ENCODE measurements around the gene GNB1L.

Gene GNB1L

DNA sequence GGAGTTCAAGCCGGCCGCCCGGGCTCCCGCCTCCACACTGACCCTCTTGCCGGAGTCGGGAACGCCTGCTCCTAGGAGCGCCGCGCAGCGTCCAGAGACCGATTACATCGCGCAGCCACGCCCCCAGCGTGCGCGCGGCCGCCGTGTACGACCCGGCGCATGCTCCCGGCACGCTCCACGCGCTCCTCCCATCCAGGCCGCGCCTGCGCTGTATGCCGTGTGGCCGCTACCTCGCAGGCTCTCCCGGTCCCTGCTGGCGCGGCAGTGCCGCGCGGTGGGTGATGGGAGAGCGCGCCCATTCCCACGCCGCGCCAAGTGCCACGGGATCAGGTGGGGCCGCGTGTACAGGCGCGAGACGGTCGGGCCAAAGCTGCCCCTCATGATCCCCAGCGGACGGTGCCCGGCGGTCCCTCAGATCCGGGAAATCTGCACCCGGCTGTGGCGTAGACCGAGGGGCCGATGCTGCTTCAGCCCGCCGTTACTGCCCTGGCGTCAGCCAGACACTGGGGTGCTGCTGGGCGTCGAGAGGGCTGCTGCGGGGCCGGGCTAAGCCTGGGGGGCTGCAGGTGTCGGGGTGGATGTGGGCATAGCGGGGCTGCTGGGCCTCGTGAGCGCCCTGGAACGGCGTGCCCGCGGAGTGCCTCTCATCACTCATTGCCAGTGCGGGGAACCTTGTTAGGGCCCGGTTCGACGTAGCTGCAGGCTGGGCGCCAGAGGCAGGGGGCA lies at the start of gene GNB1L, which contains the start of gene RTL10:
Gene GNB1L (minus strand): TSS at position 97 of the 726 bp plus-strand sequence. CDS start 33,519 bp downstream, outside the sequence.
Gene RTL10 (minus strand): TSS at position 97 of the 726 bp plus-strand sequence. CDS start 2,613 bp downstream, outside the sequence.
- peak; percentile 92 for DNase-seq (ENCODE audit: low read depth)

GRCh38 chr22:19904174-19904856 lies 49.6 kb upstream of the GNB1L start:
- no peak for DNase-seq (ENCODE audit: low read depth)

DNA sequence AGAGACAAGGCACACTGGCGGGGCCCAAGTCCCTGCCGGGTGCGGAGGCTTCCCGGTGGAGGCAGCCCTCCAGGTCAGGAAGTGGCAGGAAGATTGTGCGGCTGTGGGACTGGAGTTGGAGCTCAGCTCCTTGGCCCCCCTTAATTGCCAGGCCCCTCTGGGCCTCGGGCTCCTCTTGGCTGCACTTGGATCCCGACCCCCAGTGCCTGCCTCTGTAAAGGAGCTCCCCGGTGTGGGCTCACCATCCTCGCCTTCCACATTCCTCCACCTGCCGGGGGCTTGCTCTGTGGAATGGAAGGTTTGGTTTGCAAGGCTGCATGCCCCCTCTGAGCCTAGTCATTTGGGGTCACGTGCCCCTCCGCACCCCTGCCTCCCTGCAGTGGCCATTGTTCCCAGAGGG lies 48.8 kb upstream of the GNB1L start:
- DNase-seq (ENCODE audit: low read depth): no peak

- DNase-seq (ENCODE audit: low read depth): no peak
Observed at GRCh38 chr22:19903031-19903430, 48.4 kb upstream of the GNB1L start.

- no peak for DNase-seq (ENCODE audit: low read depth)
Observed at GRCh38 chr22:19902245-19902715, 47.6 kb upstream of the GNB1L start.

DNA sequence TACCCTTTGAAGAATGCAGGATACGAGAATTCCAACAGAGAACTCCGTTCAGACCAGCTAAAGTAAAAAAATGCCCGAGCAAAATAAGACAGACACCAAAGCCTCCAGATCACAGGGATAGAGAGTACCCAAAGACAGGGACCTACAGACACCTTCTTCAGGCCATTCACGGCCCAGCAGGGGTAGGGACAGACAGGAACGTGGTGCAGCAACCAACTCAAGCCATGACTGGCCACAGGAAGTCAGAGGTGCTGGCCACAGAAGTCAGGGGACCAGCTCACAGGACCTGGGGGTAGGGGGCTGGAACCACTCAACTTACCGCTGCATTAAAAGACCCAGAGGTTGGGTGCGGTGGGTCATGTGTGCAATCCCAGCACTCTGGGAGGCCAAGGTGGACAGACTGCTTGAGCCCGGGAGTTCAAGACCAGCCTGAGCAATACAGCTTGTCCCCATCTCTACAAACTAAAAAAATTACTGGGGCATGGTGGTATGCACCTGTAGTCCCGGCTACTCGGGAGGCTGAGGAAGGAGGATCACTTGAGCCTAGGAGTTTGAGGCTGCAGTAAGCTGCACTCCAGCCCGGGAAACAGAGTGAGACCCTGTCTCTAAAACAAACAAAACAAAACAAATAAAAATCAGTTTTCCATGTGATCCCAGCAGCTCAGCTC lies 47.0 kb upstream of the GNB1L start:
- no peak for DNase-seq (ENCODE audit: low read depth)

DNA sequence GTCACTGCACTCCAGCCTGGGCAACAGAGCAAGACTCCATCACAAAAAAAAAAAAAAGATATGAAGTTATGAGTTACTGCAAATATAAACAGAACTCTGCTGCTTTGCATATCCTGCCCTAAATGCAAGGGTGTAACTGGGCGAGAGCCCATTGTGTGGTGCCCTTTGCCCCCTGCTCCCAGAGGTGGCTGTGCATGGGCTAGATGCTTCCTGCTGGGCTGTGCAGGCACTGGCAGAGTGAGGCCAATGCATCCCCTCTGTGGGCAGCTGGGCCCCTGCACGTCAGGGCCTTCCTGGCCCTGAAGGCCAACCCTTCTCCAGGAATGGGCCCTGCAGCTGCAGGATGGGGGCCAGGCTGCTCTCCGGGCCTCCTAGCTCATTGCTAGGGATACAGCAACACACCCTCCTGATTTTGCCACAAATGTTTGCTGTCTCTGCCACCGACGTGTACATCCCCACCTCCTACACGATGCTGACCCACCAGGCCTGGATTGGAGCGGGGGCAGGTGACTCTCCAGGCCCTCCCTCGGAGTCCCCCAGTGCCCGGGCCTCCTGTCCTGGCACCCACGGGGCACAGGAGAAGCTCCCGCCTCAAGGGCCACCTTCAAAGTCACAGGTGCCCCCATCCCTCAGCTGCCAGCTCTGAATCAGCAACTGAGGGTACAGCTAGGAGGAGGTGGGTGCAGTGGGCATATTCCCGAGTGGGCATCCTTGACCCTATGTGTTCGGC lies 46.2 kb upstream of the GNB1L start:
- DNase-seq (ENCODE audit: low read depth): no peak

DNA sequence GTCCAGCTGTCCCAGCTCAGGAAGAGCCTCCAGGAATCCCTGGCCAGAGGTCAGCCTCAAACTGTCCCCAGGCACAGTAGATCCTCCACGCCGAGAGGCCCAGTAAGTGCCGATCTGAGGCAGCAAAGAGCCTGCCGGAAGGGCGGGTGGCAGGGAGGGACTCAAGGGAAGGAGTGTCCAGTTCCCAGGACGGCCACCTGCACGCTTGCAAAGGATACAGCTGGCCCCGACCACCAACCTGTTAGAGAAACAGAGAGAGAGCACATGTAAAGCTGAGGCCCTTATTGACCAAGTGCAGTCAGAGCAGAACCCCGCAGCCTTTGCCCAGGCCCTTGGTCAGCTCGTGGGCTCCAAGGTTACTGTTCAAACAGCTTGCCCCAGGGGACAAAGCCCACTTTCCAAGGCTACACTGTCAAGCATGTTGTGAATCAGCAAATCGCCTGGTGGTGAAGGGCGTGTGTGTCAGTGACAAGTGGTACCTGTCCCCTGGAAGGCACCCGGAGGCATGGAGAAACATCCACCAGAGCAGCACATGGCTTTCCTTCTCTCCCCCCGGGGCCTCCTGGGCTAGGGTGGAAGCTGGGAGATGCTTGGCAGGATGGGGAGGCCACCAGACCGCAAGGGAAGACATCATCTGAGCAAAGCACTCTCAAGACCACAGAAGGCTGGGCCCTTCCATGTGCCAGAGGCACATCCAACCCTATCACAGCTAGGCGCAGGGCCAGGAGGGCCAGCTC lies 44.3 kb upstream of the GNB1L start:
- DNase-seq (ENCODE audit: low read depth): no peak

- no peak for DNase-seq (ENCODE audit: low read depth)
Observed at GRCh38 chr22:19898145-19898544, 43.5 kb upstream of the GNB1L start.

DNA sequence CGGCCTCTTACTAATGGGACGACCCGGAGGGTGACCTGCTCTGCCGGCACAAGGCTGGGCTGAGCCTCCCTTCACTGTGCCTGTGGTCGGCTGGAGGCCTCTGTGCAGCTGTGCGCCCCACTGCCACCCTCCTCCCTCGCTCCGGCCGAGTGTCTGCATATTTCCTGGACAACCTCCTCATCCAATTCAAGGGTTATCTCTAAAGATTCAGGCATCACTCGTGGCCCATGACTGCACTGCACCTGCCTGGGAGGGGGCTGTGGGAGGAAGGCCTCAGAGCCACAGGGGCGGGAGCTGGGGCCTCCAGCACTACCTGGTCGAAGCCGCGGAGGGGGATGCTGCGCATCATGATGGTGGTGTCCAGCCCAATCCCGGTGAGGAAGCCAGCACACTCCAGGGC lies 43.1 kb upstream of the GNB1L start:
- DNase-seq (ENCODE audit: low read depth): no peak

- DNase-seq (ENCODE audit: low read depth): no peak
Observed at GRCh38 chr22:19896665-19897355, 42.1 kb upstream of the GNB1L start.

DNA sequence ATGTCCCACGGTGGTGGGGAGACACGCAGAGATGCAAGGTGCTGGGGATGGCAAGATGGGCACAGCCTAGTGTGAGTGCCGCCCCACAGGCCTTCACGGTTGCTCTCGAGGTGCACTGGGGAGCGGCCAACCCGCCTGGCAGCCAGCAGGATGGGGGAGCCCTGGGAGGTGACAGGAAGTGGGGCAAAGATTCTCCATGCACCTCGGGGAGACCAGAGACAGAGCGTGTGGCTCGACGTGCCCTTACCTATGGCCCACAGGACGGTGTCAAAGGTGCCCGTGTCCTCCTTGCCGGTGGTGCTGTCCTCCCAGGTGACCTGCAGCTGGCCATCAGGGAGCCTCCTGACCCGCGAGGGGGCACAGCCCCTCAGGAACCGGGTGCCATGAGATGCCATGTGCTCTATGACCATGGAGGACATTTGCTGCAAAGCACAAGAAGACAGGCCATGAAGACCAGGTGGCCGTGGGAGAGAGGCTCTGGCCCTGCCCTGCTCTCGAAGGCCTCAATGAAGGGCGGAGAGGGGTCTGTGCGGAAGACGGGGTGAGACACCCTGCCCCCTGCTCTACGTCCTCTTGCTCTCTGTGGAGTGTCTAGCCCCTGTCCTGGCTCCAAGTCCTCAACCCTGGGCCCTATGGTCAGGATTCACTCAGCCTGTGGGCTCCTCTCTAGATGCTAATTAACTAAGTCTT lies 40.6 kb upstream of the GNB1L start:
- DNase-seq (ENCODE audit: low read depth): no peak

DNA sequence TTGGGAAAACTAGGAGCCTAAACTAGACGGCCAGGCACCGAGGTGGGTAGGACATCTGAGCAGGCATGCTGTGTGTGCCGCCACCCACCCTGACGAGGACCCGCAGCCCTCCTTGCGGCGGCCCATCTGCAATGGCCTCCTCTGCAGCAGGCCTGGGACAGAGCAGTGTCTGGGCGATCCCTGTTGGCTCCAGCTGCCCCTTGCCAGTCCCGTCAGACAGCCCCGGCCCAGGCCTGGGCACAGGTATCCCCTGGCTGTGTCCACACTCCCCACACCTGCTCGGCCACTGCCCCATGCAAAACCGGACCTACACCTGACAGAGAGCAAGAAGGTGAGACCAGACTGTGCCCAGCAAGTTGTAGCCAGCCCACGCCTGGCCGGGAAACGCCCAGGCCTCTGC lies 38.7 kb upstream of the GNB1L start:
- DNase-seq (ENCODE audit: low read depth): no peak

GRCh38 chr22:19892925-19893324 lies 38.3 kb upstream of the GNB1L start:
- no peak for DNase-seq (ENCODE audit: low read depth)

DNA sequence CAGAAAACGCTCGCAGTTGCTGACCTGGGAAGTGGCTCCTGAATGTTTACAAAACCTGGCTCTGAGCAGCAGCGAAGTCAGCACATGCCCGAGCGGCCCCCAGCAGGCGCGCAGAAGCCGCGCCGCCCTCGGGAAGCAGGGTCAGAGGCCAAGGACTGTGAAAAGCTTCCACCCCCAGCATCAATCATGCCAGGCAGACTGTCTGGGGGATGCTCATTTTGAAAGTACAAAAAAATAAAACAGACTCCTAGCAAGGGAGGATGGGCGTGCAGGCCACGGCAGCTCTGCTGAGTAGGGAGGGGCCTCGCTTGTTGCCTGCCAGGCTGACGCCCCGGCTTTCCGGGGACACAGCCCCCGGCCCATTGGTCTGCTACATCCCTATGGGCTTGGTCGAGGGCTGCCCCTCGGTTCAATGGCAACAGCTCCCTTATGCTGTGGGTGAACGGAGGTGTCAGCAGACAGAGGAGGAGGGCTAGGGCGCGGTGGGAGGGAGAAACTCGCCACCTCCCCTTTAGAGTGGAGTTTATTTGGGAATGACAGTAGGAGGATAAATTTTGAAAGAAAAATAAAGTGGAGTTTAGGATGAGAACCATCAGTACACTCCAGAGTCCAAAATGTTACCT lies 37.7 kb upstream of the GNB1L start:
- DNase-seq (ENCODE audit: low read depth): no peak

GRCh38 chr22:19891317-19892256 lies 36.9 kb upstream of the GNB1L start:
- DNase-seq (ENCODE audit: low read depth): no peak

GRCh38 chr22:19890502-19891316 lies 36.0 kb upstream of the GNB1L start:
- DNase-seq (ENCODE audit: low read depth): no peak

- DNase-seq (ENCODE audit: low read depth): no peak
Observed at GRCh38 chr22:19889951-19890350, 35.3 kb upstream of the GNB1L start.

Data from fibroblast of the conjunctiva (primary cell).